Measurements from ENCODE around the gene TMEM121B.

TMEM121B gene

GRCh38 chr22:17121233-17122195, at the start of gene TMEM121B:
TSS of gene TMEM121B (minus strand) at chr22:17121360. CDS start at chr22:17121127, 233 bp downstream.
- peak within 1 kb of the TSS; percentile 78 for H2AFZ ChIP-seq (ENCODE audit: low read depth, low read length)
- no peaks in the 10 kb centered on the region for H3K27me3 ChIP-seq (ENCODE audit: insufficient read depth, low read length)
- no peaks in the 10 kb centered on the region for H3K36me3 ChIP-seq (ENCODE audit: insufficient read depth, low read length)
- H3K4me3 ChIP-seq (ENCODE audit: low read length) = peak within 1 kb of the TSS; percentile 47
- peaks cover 36% of the 10 kb centered on the region for H3K4me1 ChIP-seq (ENCODE audit: insufficient read depth, low read length)
- peaks cover 2% of the 10 kb centered on the region for H3K9me3 ChIP-seq (ENCODE audit: low read length)

- H3K4me3 ChIP-seq (ENCODE audit: low read length) = no peak overlapping the region
- no peaks in the 10 kb centered on the region for H3K4me1 ChIP-seq (ENCODE audit: insufficient read depth, low read length)
These were observed 46.3 kb upstream of the TMEM121B start for GRCh38 chr22:17167486-17167885.

GRCh38 chr22:17164392-17165024, 43.3 kb upstream of the TMEM121B start:
- H3K27me3 ChIP-seq (ENCODE audit: insufficient read depth, low read length) = no peaks in the 10 kb centered on the region
- no peak overlapping the region for H3K4me3 ChIP-seq (ENCODE audit: low read length)
- H3K36me3 ChIP-seq (ENCODE audit: insufficient read depth, low read length) = no peaks in the 10 kb centered on the region
- H3K9me3 ChIP-seq (ENCODE audit: low read length) = peaks cover 2% of the 10 kb centered on the region
- peaks cover 5% of the 10 kb centered on the region for H3K4me1 ChIP-seq (ENCODE audit: insufficient read depth, low read length)
- no peak overlapping the region for H2AFZ ChIP-seq (ENCODE audit: low read depth, low read length)

More at GRCh38 chr22:17167486-17167885, 46.3 kb upstream of the TMEM121B start:
- no peaks in the 10 kb centered on the region for H3K36me3 ChIP-seq (ENCODE audit: insufficient read depth, low read length)
- H3K27me3 ChIP-seq (ENCODE audit: insufficient read depth, low read length) = no peaks in the 10 kb centered on the region
- peaks cover 2% of the 10 kb centered on the region for H3K9me3 ChIP-seq (ENCODE audit: low read length)
- no peak overlapping the region for H2AFZ ChIP-seq (ENCODE audit: low read depth, low read length)

GRCh38 chr22:17162731-17163130, 41.6 kb upstream of the TMEM121B start:
- Histone ChIP-seq H3K36me3 (ENCODE audit: insufficient read depth, low read length) (peaks cover under 1% of the 10 kb centered on the region), H2AFZ (ENCODE audit: low read depth, low read length) (no peak overlapping the region), H3K27me3 (ENCODE audit: insufficient read depth, low read length) (no peaks in the 10 kb centered on the region), H3K4me3 (ENCODE audit: low read length) (no peak overlapping the region), H3K4me1 (ENCODE audit: insufficient read depth, low read length) (peaks cover 10% of the 10 kb centered on the region), H3K9me3 (ENCODE audit: low read length) (peaks cover 2% of the 10 kb centered on the region)

- Histone ChIP-seq H3K4me1 (ENCODE audit: insufficient read depth, low read length) (peaks cover 11% of the 10 kb centered on the region), H2AFZ (ENCODE audit: low read depth, low read length) (no peak overlapping the region), H3K4me3 (ENCODE audit: low read length) (no peak overlapping the region), H3K9me3 (ENCODE audit: low read length) (peaks cover 2% of the 10 kb centered on the region), H3K27me3 (ENCODE audit: insufficient read depth, low read length) (no peaks in the 10 kb centered on the region), H3K36me3 (ENCODE audit: insufficient read depth, low read length) (peaks cover 6% of the 10 kb centered on the region)
These were observed 40.8 kb upstream of the TMEM121B start for GRCh38 chr22:17161991-17162390.

GRCh38 chr22:17159504-17159951, 38.4 kb upstream of the TMEM121B start:
- peaks cover 2% of the 10 kb centered on the region for H3K9me3 ChIP-seq (ENCODE audit: low read length)
- H3K4me1 ChIP-seq (ENCODE audit: insufficient read depth, low read length) = peaks cover 11% of the 10 kb centered on the region
- H2AFZ ChIP-seq (ENCODE audit: low read depth, low read length) = peak overlapping the region; percentile 99
- H3K36me3 ChIP-seq (ENCODE audit: insufficient read depth, low read length) = peaks cover 6% of the 10 kb centered on the region
- peak overlapping the region; percentile 68 for H3K4me3 ChIP-seq (ENCODE audit: low read length)
- no peaks in the 10 kb centered on the region for H3K27me3 ChIP-seq (ENCODE audit: insufficient read depth, low read length)

GRCh38 chr22:17158568-17159503, 37.7 kb upstream of the TMEM121B start, which contains the start of gene HDHD5:
TSS of gene HDHD5 (minus strand) at chr22:17159277. CDS start at chr22:17159251, 26 bp downstream.
- Histone ChIP-seq H3K36me3 (ENCODE audit: insufficient read depth, low read length) (peaks cover 6% of the 10 kb centered on the region), H3K9me3 (ENCODE audit: low read length) (peaks cover 2% of the 10 kb centered on the region), H2AFZ (ENCODE audit: low read depth, low read length) (peak within 1 kb of the TSS; percentile 99), H3K27me3 (ENCODE audit: insufficient read depth, low read length) (no peaks in the 10 kb centered on the region), H3K4me1 (ENCODE audit: insufficient read depth, low read length) (peaks cover 11% of the 10 kb centered on the region), H3K4me3 (ENCODE audit: low read length) (peak within 1 kb of the TSS; percentile 68)

GRCh38 chr22:17158176-17158567, 37.0 kb upstream of the TMEM121B start:
- Histone ChIP-seq H2AFZ (ENCODE audit: low read depth, low read length) (peak overlapping the region; percentile 99), H3K36me3 (ENCODE audit: insufficient read depth, low read length) (peaks cover 6% of the 10 kb centered on the region), H3K9me3 (ENCODE audit: low read length) (no peaks in the 10 kb centered on the region), H3K4me1 (ENCODE audit: insufficient read depth, low read length) (peaks cover 11% of the 10 kb centered on the region), H3K27me3 (ENCODE audit: insufficient read depth, low read length) (no peaks in the 10 kb centered on the region), H3K4me3 (ENCODE audit: low read length) (peak overlapping the region; percentile 68)

- Histone ChIP-seq H3K27me3 (ENCODE audit: insufficient read depth, low read length) (no peaks in the 10 kb centered on the region), H3K36me3 (ENCODE audit: insufficient read depth, low read length) (peaks cover 6% of the 10 kb centered on the region), H3K4me1 (ENCODE audit: insufficient read depth, low read length) (peaks cover 11% of the 10 kb centered on the region), H3K4me3 (ENCODE audit: low read length) (peak overlapping the region; percentile 68), H3K9me3 (ENCODE audit: low read length) (no peaks in the 10 kb centered on the region), H2AFZ (ENCODE audit: low read depth, low read length) (no peak overlapping the region)
These were observed 36.6 kb upstream of the TMEM121B start for GRCh38 chr22:17157714-17158113.

GRCh38 chr22:17155941-17156340, 34.8 kb upstream of the TMEM121B start:
- Histone ChIP-seq H3K36me3 (ENCODE audit: insufficient read depth, low read length) (peaks cover 6% of the 10 kb centered on the region), H3K4me1 (ENCODE audit: insufficient read depth, low read length) (peaks cover 11% of the 10 kb centered on the region), H3K27me3 (ENCODE audit: insufficient read depth, low read length) (no peaks in the 10 kb centered on the region), H2AFZ (ENCODE audit: low read depth, low read length) (no peak overlapping the region), H3K4me3 (ENCODE audit: low read length) (no peak overlapping the region), H3K9me3 (ENCODE audit: low read length) (no peaks in the 10 kb centered on the region)

GRCh38 chr22:17152971-17153370, 31.8 kb upstream of the TMEM121B start:
- Histone ChIP-seq H2AFZ (ENCODE audit: low read depth, low read length) (no peak overlapping the region), H3K4me1 (ENCODE audit: insufficient read depth, low read length) (peaks cover 4% of the 10 kb centered on the region), H3K9me3 (ENCODE audit: low read length) (no peaks in the 10 kb centered on the region), H3K36me3 (ENCODE audit: insufficient read depth, low read length) (peaks cover 17% of the 10 kb centered on the region), H3K27me3 (ENCODE audit: insufficient read depth, low read length) (no peaks in the 10 kb centered on the region), H3K4me3 (ENCODE audit: low read length) (no peak overlapping the region)

- Histone ChIP-seq H3K36me3 (ENCODE audit: insufficient read depth, low read length) (peaks cover 16% of the 10 kb centered on the region), H3K9me3 (ENCODE audit: low read length) (no peaks in the 10 kb centered on the region), H2AFZ (ENCODE audit: low read depth, low read length) (no peak overlapping the region), H3K4me1 (ENCODE audit: insufficient read depth, low read length) (no peaks in the 10 kb centered on the region), H3K27me3 (ENCODE audit: insufficient read depth, low read length) (no peaks in the 10 kb centered on the region), H3K4me3 (ENCODE audit: low read length) (no peak overlapping the region)
These were observed 31.2 kb upstream of the TMEM121B start for GRCh38 chr22:17152340-17152739.

All from neuron (in vitro differentiated cells).